Measurements from ENCODE around the gene LRFN2. TPM values are rescaled to one million over a fixed set of nuclear protein-coding genes. Genes with fewer than 3 reads are reported as not detected.

Gene LRFN2
- total RNA-seq, 4 donors from 2014 or later, result 0.18 to 2.2 (median 0.34) TPM

DNA sequence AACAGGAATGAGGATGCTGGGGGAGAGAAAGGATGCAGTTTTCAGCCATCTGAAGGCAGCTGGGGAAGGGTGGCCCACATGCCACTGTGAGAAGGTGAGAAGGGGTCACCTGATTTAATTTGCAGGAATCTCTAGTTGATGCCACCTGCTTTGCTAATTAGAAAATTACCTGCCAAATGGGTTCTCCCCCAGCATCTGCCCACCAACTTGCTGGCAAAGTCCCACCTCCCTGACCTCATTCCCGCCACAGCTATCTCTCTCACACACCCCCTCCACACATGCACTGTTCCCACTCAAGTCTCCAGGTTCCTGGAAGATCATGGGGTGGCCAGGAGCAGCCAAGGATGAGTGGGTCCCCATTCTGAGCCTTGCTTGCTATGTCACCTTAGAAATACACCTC, 70.7 kb downstream of the LRFN2 start:
- Histone ChIP-seq H3K4me1 (no peaks in the 10 kb centered on the region), H3K9me3 (no peaks in the 10 kb centered on the region), H3K27me3 (peaks cover 0 to 30% (median 0%) of the 10 kb centered on the region in 4 donors), H3K36me3 (no peaks in the 10 kb centered on the region), H3K27ac (no peak overlapping the region), H3K4me3 (no peak overlapping the region)
- DNase-seq, result no peak
- intact Hi-C loops (cut with DNase I), result no loop called here
- 92 to 100% methylated on average over 1 of the region's 1 CpG for WGBS, 2 donors
- no peak for TF ChIP-seq POLR2A (IDR thresholded peaks at IDR 0.05)
- TF ChIP-seq, protein P1, sequence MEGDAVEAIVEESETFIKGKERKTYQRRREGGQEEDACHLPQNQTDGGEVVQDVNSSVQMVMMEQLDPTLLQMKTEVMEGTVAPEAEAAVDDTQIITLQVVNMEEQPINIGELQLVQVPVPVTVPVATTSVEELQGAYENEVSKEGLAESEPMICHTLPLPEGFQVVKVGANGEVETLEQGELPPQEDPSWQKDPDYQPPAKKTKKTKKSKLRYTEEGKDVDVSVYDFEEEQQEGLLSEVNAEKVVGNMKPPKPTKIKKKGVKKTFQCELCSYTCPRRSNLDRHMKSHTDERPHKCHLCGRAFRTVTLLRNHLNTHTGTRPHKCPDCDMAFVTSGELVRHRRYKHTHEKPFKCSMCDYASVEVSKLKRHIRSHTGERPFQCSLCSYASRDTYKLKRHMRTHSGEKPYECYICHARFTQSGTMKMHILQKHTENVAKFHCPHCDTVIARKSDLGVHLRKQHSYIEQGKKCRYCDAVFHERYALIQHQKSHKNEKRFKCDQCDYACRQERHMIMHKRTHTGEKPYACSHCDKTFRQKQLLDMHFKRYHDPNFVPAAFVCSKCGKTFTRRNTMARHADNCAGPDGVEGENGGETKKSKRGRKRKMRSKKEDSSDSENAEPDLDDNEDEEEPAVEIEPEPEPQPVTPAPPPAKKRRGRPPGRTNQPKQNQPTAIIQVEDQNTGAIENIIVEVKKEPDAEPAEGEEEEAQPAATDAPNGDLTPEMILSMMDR (IDR thresholded peaks at IDR 0.05), result no peak

DNA sequence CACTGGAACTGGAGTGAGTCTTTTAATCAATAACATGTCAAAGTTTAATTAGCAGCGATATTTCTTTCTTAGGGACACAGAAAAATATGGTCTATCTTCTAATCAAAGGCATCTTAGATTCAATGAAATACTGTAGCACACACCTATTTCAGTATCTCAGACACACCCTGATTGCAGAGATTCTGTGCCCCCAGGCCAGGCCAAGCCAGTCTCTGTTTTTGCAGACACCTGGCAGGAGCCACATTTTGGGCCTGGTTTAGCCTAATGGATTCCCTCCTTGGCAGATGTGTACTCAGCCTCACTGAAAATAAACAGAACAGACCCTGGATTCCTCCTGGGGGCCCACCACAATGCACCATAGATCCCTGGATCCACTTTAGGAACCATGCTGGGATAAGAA, 74.8 kb downstream of the LRFN2 start:
- 88 to 94% methylated on average over 1 of the region's 1 CpG for whole genome bisulfite sequencing, 2 donors
- no peaks in the 10 kb centered on the region for H3K4me1 ChIP-seq
- intact Hi-C loops (cut with DNase I), result no loop called here

DNA sequence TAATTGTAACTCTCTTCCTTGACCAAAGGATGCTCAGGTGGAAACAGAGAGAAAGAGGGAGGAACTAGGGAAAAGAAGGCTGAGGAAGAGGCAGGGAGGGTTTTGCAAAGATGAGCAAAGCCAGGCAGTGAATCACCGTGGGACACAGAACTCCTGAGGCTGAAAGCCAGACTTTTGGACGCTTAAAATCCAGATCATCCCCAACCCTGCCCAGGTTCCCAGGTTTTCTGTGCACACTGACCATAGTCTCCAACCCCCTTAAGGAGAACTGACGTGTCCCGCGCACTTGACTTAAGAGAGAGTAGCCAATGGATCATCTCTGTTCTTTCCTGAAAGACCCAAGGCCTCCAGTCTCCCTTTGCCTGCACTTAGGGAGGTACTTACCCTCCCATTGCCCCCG, 75.3 kb downstream of the LRFN2 start:
- no peak for TF ChIP-seq POLR2A (IDR thresholded peaks at IDR 0.05)
- TF ChIP-seq, protein P1 (IDR thresholded peaks at IDR 0.05), result no peak
- Histone ChIP-seq H3K4me3 (no peak overlapping the region), H3K36me3 (no peaks in the 10 kb centered on the region), H3K27ac (no peak overlapping the region), H3K9me3 (no peaks in the 10 kb centered on the region), H3K4me1 (no peaks in the 10 kb centered on the region), H3K27me3 (peaks cover 0 to 8% (median 0%) of the 10 kb centered on the region in 4 donors)
- DNase-seq, result no peak
- intact Hi-C loops (cut with DNase I), result no loop called here
- WGBS, 2 donors, result 73 to 84% methylated on average over 6 of the region's 6 CpGs

More for the DNA sequence above, 74.8 kb downstream of the LRFN2 start:
- no peak for TF ChIP-seq POLR2A (IDR thresholded peaks at IDR 0.05)
- TF ChIP-seq, protein P1 (IDR thresholded peaks at IDR 0.05), result no peak
- Histone ChIP-seq H3K27ac (no peak overlapping the region), H3K9me3 (no peaks in the 10 kb centered on the region), H3K36me3 (no peaks in the 10 kb centered on the region), H3K4me3 (no peak overlapping the region), H3K27me3 (peaks cover 0 to 8% (median 0%) of the 10 kb centered on the region in 4 donors)
- DNase-seq, result no peak

DNA sequence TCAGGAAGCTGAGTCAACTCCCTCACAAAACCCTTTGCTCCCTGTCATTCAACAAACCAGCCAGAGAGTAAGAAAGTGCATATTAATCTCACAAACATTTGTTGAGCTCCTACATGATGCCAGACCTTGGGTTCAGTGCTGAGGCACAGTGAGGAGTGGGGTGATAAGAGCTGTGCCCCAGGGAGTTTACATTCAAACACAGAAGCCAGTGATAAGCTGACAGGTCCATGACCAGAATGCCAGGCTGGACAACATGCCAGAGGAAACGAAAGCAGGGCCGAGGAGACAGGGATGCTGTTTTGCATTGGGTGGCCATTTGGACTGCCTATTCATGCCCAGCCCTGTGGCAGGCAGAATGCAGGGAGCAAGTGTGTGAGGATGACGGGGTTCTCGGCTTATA, 76.7 kb downstream of the LRFN2 start:
- H3K27me3 ChIP-seq, result peaks cover 0 to 6% (median 0%) of the 10 kb centered on the region in 4 donors
- H3K4me1 ChIP-seq, result no peaks in the 10 kb centered on the region
- DNase-seq, result no peak
- TF ChIP-seq, protein P1 (IDR thresholded peaks at IDR 0.05), result no peak
- no peak for TF ChIP-seq POLR2A (IDR thresholded peaks at IDR 0.05)
- H3K4me3 ChIP-seq, result no peak overlapping the region
- no peaks in the 10 kb centered on the region for H3K36me3 ChIP-seq
- WGBS, 2 donors, result 79 to 86% methylated on average over 3 to 4 of the region's 4 CpGs
- H3K9me3 ChIP-seq, result no peaks in the 10 kb centered on the region
- no peak overlapping the region for H3K27ac ChIP-seq
- intact Hi-C loops (cut with DNase I), result no loop called here

DNA sequence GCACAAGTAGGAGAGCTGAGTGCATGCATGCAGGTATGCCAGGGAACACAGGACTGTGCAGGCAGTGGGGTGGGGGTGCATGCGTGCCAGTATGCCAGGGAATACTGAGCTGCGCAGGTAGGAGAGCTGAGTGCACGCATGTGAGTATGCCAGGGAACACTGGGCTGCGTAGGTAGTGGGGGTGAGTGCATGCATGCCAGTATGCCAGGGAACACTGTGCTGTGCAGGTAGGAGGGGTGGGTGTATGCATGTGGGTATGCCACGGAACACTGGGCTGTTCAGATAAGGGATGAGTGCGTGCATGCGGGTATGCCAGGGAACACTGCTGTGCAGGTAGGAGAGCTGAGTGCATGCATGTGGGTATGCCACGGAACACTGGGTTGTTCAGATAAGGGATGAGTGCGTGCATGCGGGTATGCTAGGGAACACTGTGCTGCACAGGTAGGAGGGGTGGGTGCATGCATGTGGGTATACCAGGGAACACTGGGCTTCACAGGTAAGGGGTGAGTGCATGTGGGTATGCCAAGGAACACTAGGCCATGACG, 77.4 kb downstream of the LRFN2 start:
- 84 to 85% methylated on average over 11 of the region's 11 CpGs for WGBS, 2 donors
- Histone ChIP-seq H3K36me3 (no peaks in the 10 kb centered on the region), H3K9me3 (no peaks in the 10 kb centered on the region), H3K27ac (no peak overlapping the region), H3K27me3 (peaks cover 0 to 5% (median 0%) of the 10 kb centered on the region in 4 donors), H3K4me1 (no peaks in the 10 kb centered on the region), H3K4me3 (no peak overlapping the region)
- no peak for TF ChIP-seq POLR2A (IDR thresholded peaks at IDR 0.05)
- TF ChIP-seq, protein P1 (IDR thresholded peaks at IDR 0.05), result no peak
- intact Hi-C loops (cut with DNase I), result no loop called here
- DNase-seq, result no peak
